Stomach (tissue), 4 donors: ENCODE results near the gene RTL10.

ENCODE experiments used
- EP300 ChIP-seq: sonication (generic); formaldehyde crosslinking; IDR thresholded peaks from one replicate; pipeline ENCODE4 v1.6.1; 2017; ENCODE audit warnings: antibody characterized with exemption
- POLR2A ChIP-seq, 4 donors: fragments of 450-650 bp; IDR thresholded peaks; one replicate each; pipeline ENCODE4 v1.6.1; 2016; ENCODE audit warnings: antibody characterized with exemption in 4 of 4, control low read depth in 2 of 4, mild to moderate bottlenecking in 1 of 4, moderate library complexity in 1 of 4
- POLR2AphosphoS5 ChIP-seq, 3 donors: sonication (generic); formaldehyde crosslinking; IDR thresholded peaks; one replicate each; pipeline ENCODE4 v1.6.1; 2016; ENCODE audit warnings: antibody characterized with exemption in 3 of 3
- TF ChIP-seq, protein P1 (sequence below), 7 experiments: fragments of 450-650 bp in 4 of 7; fragments of 200-600 bp in 3 of 7; sonication (generic) in 3 of 7; IDR thresholded peaks; one replicate each; pipeline ENCODE4 v1.5.1; 2016 to 2019; ENCODE audit warnings: antibody characterized with exemption in 7 of 7, control low read depth in 2 of 7, mild to moderate bottlenecking in 1 of 7

DNA sequence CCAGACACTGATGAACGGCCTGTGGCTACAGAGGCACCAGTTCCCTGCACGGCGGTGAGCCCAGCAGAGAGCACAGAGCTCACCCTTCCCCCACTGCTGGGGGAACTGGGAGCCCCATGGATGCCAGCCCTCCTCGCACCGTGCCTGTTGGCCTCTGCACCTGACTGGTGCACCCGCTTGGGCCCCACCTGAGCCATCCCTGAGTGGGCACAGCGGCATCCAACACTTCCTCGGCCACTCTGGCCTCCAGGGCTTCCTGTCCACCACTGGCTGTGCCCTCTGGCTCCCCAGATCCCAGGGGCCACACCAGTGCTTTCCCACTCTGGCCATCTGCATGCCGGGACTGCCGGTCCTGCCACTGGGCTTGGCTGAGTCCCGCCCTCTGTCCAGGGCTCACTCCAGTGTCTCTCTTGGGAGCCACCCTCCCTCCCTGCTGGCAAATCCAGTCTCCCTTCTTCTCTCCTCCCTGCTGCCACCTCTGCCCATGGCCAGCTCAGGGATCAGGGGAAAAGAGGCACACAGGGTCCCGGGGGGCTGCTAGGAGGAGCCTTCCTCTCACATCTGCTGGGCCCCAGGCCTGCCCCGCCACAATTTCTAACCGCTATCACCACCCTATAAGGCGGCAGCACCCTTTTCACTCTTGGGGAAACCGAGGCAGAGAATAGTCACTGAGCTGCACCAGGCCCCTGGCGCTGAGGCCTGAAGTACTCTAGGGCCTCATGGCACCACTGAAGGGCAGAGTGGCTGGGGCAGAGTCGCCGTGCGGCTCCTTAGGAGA lies 33.0 kb downstream of the RTL10 start:
- TF ChIP-seq, protein P1, sequence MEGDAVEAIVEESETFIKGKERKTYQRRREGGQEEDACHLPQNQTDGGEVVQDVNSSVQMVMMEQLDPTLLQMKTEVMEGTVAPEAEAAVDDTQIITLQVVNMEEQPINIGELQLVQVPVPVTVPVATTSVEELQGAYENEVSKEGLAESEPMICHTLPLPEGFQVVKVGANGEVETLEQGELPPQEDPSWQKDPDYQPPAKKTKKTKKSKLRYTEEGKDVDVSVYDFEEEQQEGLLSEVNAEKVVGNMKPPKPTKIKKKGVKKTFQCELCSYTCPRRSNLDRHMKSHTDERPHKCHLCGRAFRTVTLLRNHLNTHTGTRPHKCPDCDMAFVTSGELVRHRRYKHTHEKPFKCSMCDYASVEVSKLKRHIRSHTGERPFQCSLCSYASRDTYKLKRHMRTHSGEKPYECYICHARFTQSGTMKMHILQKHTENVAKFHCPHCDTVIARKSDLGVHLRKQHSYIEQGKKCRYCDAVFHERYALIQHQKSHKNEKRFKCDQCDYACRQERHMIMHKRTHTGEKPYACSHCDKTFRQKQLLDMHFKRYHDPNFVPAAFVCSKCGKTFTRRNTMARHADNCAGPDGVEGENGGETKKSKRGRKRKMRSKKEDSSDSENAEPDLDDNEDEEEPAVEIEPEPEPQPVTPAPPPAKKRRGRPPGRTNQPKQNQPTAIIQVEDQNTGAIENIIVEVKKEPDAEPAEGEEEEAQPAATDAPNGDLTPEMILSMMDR (IDR thresholded peaks at IDR 0.05) = no peak
- no peak for TF ChIP-seq EP300
- TF ChIP-seq POLR2A (IDR thresholded peaks at IDR 0.05) = no peak
- no peak for TF ChIP-seq POLR2AphosphoS5 (IDR thresholded peaks at IDR 0.05)
